Panc1 (cell line): ENCODE measurements around the gene TNNT3. TPM values are rescaled to one million over a fixed set of nuclear protein-coding genes. Genes with fewer than 3 reads are reported as not detected.
A peak's percentile ranks its signal among the peaks of the same experiment; 100 is the strongest.

Experiments
- ATAC-seq: fragments of 200-7000 bp; cut with Tn5 transposase; 2 replicates; pipeline ENCODE4 v1.9.1; 2020; ENCODE audit warnings: mild to moderate bottlenecking, moderate library complexity
- BruUV-seq: library from RNA; stranded (reverse); fragments of 400-500 nt; replicated peaks from 2 replicates; lab custom pipeline; 2021; lab: Mats Ljungman, UMichigan
- CTCF ChIA-PET: fragments of 300-600 bp; sonication (Branson Sonifier 250); formaldehyde crosslinking; loops from one replicate; lab custom pipeline; 2022; ENCODE audit warnings: antibody characterized with exemption; lab: Charles Lee
- POLR2A ChIA-PET: fragments of 300-600 bp; sonication (Branson Sonifier 250); formaldehyde crosslinking; loops from one replicate; lab custom pipeline; 2022; ENCODE audit warnings: antibody characterized with exemption; lab: Charles Lee
- DNase-seq: peaks from one replicate; pipeline ENCODE4 v3.0.0-alpha.2; 2010; ENCODE audit warnings: low read depth, low spot score
- H3K27ac ChIP-seq: 2 replicates; pipeline ENCODE4 v1.5.1; 2011; ENCODE audit warnings: mild to moderate bottlenecking, low read length, inconsistent platforms
- H3K27me3 ChIP-seq: fragments of 200-500 bp; sonication (Bioruptor generic); 2 replicates; pipeline ENCODE4 v1.6.0; 2014; ENCODE audit warnings: low read length, inconsistent platforms; ENCODE audit not compliant: control insufficient read depth, insufficient read depth
- H3K36me3 ChIP-seq: fragments of 200-500 bp; sonication (Bioruptor generic); 2 replicates; pipeline ENCODE4 v1.5.1; 2014; ENCODE audit warnings: inconsistent platforms, mild to moderate bottlenecking, low read length, moderate library complexity; ENCODE audit not compliant: control insufficient read depth, insufficient read depth
- H3K4me1 ChIP-seq: 2 replicates; pipeline ENCODE4 v1.5.1; 2011; ENCODE audit warnings: inconsistent platforms, mild to moderate bottlenecking, low read length, moderate library complexity; ENCODE audit not compliant: control insufficient read depth, insufficient read depth
- H3K4me3 ChIP-seq, 2 experiments: 2 replicates each; pipeline ENCODE4 v1.5.1; 2011 to 2012; ENCODE audit warnings: low read depth in 2 of 2, low read length in 2 of 2, mild to moderate bottlenecking in 2 of 2, inconsistent platforms in 1 of 2, moderate library complexity in 1 of 2
- H3K9me3 ChIP-seq: fragments of 200-500 bp; sonication (Bioruptor generic); 2 replicates; pipeline ENCODE4 v1.5.1; 2014; ENCODE audit warnings: low read depth, mild to moderate bottlenecking, inconsistent platforms, low read length, moderate library complexity; ENCODE audit not compliant: control insufficient read depth, insufficient read depth
- POLR2AphosphoS5 ChIP-seq: IDR thresholded peaks from 2 replicates; pipeline ENCODE4 v1.6.1; 2012; ENCODE audit warnings: mild to moderate bottlenecking, low read depth, low read length, moderate library complexity
- SIN3A ChIP-seq: IDR thresholded peaks from 2 replicates; pipeline ENCODE4 v1.6.1; 2012; ENCODE audit warnings: low read depth, mild to moderate bottlenecking, low read length, moderate library complexity, borderline replicate concordance; ENCODE audit not compliant: insufficient read depth
- TCF7L2 ChIP-seq: IDR thresholded peaks from 2 replicates; pipeline ENCODE4 v1.6.1; 2011; ENCODE audit warnings: mild to moderate bottlenecking, low read depth, low read length, inconsistent platforms
- in situ Hi-C: cut with HindIII; loops from 2 replicates; pipeline ENCODE4 v1.10.0; 2016; ENCODE audit warnings: low sequenced_read_pairs, low pct_unique_long_range_greater_than_20kb
- intact Hi-C: fragments of 100-400 bp; cut with micrococcal nuclease; formaldehyde crosslinking; loops from one replicate; pipeline ENCODE4 v1.10.0; 2022; ENCODE audit not compliant: unreplicated experiment
- total RNA-seq: library from RNA; stranded (reverse); gene quantifications from one replicate; pipeline ENCODE4 v1.2.1, GENCODE V29; 2021; ENCODE audit not compliant: unreplicated experiment
- TF ChIP-seq, protein P1 (sequence below), 2 experiments: IDR thresholded peaks; 2 replicates each; pipeline ENCODE4 v1.6.1; 2011 to 2012; ENCODE audit warnings: low read depth in 2 of 2, control low read depth in 1 of 2, low read length in 1 of 2, mild to moderate bottlenecking in 1 of 2, moderate library complexity in 1 of 2; ENCODE audit not compliant: insufficient read depth in 1 of 2
- TF ChIP-seq, protein P2 (sequence below): fragments of 450-650 bp; IDR thresholded peaks from 2 replicates; pipeline ENCODE4 v1.5.1; 2017; ENCODE audit warnings: mild to moderate bottlenecking

TNNT3 gene
- total RNA-seq, 1 experiment from 2014 or later, result 0.41 TPM

DNA sequence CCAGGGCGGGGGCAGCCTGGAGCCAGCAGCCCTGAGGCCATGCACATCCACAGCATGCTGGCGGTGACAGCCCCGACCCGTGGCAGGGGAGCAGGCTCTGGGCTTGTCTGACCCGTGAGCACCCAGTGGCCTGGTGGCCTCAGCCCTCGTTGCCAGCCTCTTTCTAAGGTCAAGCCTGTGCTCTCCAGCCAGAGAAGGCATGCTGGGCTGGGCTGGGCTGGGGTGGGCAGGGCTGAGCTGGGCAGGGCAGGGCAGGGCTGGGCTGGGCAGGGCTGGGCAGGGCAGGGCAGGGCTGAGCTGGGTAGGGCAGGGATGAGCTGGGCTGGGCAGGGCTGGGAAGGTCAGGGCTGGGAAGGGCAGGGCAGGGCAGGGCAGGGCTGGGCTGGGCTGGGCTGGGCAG lies 67.5 kb downstream of the TNNT3 start:
- TF ChIP-seq TCF7L2, result no peak
- TF ChIP-seq, protein P1, sequence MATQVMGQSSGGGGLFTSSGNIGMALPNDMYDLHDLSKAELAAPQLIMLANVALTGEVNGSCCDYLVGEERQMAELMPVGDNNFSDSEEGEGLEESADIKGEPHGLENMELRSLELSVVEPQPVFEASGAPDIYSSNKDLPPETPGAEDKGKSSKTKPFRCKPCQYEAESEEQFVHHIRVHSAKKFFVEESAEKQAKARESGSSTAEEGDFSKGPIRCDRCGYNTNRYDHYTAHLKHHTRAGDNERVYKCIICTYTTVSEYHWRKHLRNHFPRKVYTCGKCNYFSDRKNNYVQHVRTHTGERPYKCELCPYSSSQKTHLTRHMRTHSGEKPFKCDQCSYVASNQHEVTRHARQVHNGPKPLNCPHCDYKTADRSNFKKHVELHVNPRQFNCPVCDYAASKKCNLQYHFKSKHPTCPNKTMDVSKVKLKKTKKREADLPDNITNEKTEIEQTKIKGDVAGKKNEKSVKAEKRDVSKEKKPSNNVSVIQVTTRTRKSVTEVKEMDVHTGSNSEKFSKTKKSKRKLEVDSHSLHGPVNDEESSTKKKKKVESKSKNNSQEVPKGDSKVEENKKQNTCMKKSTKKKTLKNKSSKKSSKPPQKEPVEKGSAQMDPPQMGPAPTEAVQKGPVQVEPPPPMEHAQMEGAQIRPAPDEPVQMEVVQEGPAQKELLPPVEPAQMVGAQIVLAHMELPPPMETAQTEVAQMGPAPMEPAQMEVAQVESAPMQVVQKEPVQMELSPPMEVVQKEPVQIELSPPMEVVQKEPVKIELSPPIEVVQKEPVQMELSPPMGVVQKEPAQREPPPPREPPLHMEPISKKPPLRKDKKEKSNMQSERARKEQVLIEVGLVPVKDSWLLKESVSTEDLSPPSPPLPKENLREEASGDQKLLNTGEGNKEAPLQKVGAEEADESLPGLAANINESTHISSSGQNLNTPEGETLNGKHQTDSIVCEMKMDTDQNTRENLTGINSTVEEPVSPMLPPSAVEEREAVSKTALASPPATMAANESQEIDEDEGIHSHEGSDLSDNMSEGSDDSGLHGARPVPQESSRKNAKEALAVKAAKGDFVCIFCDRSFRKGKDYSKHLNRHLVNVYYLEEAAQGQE (IDR thresholded peaks at IDR 0.05; ENCODE audit: insufficient read depth in 1 of 2, low read depth in 2 of 2, low read length in 1 of 2), result no peak
- TF ChIP-seq SIN3A, result no peak
- TF ChIP-seq POLR2AphosphoS5, result no peak
- TF ChIP-seq, protein P2, sequence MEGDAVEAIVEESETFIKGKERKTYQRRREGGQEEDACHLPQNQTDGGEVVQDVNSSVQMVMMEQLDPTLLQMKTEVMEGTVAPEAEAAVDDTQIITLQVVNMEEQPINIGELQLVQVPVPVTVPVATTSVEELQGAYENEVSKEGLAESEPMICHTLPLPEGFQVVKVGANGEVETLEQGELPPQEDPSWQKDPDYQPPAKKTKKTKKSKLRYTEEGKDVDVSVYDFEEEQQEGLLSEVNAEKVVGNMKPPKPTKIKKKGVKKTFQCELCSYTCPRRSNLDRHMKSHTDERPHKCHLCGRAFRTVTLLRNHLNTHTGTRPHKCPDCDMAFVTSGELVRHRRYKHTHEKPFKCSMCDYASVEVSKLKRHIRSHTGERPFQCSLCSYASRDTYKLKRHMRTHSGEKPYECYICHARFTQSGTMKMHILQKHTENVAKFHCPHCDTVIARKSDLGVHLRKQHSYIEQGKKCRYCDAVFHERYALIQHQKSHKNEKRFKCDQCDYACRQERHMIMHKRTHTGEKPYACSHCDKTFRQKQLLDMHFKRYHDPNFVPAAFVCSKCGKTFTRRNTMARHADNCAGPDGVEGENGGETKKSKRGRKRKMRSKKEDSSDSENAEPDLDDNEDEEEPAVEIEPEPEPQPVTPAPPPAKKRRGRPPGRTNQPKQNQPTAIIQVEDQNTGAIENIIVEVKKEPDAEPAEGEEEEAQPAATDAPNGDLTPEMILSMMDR, result no peak
- POLR2A ChIA-PET, result interaction anchor here (0.7 kb wide), 2 partner anchors 43 to 163 kb away, joined by 13 to 22 read pairs; no protein-coding TSS in a partner anchor
- Histone ChIP-seq H3K36me3 (no peaks in the 10 kb centered on the region), H3K4me1 (no peaks in the 10 kb centered on the region), H3K27me3 (no peaks in the 10 kb centered on the region), H3K9me3 (no peaks in the 10 kb centered on the region), H3K27ac (no peak overlapping the region), H3K4me3 (no peak overlapping the region)
- intact Hi-C loops (no loop called here), in situ Hi-C loops (no loop called here)
- no peak for DNase-seq
- no TSS peak for BruUV-seq
- CTCF ChIA-PET, result interaction anchor here (0.7 kb wide), 1 partner anchor 437 kb away, joined by 3 read pairs; no protein-coding TSS in a partner anchor
- peak; percentile 47 for ATAC-seq

DNA sequence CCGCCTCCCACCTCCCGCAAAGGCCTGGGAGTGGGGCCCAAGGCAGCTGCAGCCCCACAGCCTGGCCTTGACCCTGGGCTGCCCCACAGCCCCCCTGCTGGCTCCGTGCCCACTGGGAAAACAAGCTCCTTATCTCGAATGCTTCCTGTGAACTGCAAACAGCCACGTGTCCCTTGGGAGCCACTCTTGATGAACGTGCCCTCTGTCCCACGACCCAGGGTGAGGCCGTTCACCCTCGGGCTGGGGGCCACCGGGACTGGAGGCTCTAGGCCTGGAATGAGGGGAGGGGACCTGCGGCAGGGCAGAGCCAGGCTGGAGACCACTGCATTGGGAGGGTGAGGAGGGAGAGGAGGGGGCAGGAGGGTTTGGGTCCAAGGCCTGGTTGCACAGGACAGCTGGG lies 68.7 kb downstream of the TNNT3 start:
- BruUV-seq, result no TSS peak
- in situ Hi-C loops (no loop called here), intact Hi-C loops (no loop called here)
- CTCF ChIA-PET, result interaction anchor here (0.6 kb wide), 1 partner anchor 106 kb away, joined by 3 read pairs; no protein-coding TSS in a partner anchor
- Histone ChIP-seq H3K27me3 (no peaks in the 10 kb centered on the region), H3K27ac (no peak overlapping the region), H3K4me3 (no peak overlapping the region), H3K4me1 (no peaks in the 10 kb centered on the region), H3K36me3 (no peaks in the 10 kb centered on the region), H3K9me3 (no peaks in the 10 kb centered on the region)
- POLR2A ChIA-PET, result no interaction called here
- ATAC-seq, result no peak
- DNase-seq, result no peak
- no peak for TF ChIP-seq POLR2AphosphoS5
- TF ChIP-seq TCF7L2, result no peak
- TF ChIP-seq, protein P2, result no peak
- TF ChIP-seq, protein P1 (IDR thresholded peaks at IDR 0.05; ENCODE audit: insufficient read depth in 1 of 2, low read depth in 2 of 2, low read length in 1 of 2), result no peak
- no peak for TF ChIP-seq SIN3A
